HG03103 (cell line): ENCODE results near the gene CES2.
"Not testable (repeated sequence)": the region's sequence is repeated elsewhere in the genome, so short reads cannot be mapped to it uniquely, and the experiment has no call there.

Experiments
- ATAC-seq: cut with Tn5 transposase; IDR thresholded peaks from one replicate; pipeline ENCODE4 v1.9.1; 2021; ENCODE audit warnings: low read depth; ENCODE audit not compliant: unreplicated experiment

CES2 gene

GRCh38 chr16:66935314-66936011 lies at the start of gene CES2:
Gene CES2 (plus strand): TSS chr16:66935516. CDS start chr16:66935636, 120 bp downstream.
- ATAC-seq = no peak

- no peak for ATAC-seq
These were observed 49.0 kb upstream of the CES2 start for GRCh38 chr16:66886321-66886720.

GRCh38 chr16:66886914-66887313 lies 48.4 kb upstream of the CES2 start:
- ATAC-seq = no peak

DNA sequence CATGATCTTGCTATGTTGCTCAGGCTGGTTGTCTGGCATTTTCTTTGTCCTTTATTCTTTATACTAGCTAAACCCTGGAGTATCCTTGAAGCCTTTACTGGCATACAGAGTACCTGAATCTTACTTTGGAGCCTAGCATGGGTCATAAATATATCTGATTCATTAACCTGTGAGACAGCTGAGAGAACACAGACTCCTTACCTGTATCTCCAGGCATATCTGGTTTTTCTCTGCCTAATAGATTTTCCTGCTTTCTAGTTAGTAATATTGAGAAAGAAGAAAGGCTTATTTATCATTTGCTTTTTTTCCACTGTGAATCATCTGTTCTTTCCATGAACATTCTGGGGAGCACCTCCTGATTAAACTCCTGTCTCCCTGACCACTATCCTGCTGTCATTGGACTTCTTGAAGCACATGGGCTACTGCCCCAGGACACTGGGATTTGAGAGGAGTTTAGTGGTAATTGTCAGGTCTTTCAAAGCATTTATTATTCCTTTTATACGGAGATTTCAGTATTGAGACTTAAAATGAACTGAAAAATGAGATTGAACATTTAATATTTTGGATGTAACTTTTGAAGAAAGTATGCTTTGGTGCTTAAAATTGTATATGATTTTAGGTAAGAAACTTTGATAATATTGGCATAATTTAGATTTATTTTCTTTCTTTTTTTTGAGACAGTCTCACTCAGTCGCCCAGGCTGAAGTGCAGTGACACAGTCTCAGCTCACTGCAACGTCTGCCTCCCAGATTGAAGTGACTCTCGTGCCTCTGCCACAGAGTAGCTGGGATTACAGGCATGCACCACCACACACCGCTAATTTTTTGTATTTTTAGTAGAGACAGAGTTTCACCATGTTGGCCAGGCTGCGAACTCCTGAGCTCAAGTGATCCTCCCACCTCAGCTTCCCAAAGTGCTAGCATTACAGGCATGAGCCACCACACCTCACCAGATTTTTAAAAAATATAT lies 46.4 kb upstream of the CES2 start:
- ATAC-seq = no peak

- ATAC-seq = no peak
These were observed 45.7 kb upstream of the CES2 start for GRCh38 chr16:66889622-66890021.

GRCh38 chr16:66890799-66891198 lies 44.5 kb upstream of the CES2 start:
- no peak for ATAC-seq

GRCh38 chr16:66891360-66891759 lies 44.0 kb upstream of the CES2 start:
- no peak for ATAC-seq

- no peak for ATAC-seq
These were observed 43.5 kb upstream of the CES2 start for GRCh38 chr16:66891797-66892196.

DNA sequence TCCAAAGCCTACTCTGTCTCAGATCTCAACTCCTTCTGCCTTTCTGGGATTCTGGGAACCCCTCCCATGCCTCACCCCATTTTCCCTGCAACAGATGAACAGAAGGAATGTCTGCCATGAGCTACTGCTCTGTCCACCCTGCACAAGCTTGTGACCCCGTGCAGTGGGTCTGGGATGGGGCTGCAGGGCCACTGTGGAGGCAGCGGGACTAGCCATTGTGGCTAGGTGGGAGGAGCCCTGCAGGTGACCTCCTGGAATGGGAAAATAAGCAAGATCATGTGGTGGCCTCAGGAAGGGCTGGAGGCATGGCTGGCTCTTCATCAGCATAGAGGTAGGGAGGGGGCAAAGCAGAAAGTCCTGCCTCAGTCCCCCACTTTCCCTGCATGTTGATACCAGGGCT lies 41.3 kb upstream of the CES2 start:
- no peak for ATAC-seq

DNA sequence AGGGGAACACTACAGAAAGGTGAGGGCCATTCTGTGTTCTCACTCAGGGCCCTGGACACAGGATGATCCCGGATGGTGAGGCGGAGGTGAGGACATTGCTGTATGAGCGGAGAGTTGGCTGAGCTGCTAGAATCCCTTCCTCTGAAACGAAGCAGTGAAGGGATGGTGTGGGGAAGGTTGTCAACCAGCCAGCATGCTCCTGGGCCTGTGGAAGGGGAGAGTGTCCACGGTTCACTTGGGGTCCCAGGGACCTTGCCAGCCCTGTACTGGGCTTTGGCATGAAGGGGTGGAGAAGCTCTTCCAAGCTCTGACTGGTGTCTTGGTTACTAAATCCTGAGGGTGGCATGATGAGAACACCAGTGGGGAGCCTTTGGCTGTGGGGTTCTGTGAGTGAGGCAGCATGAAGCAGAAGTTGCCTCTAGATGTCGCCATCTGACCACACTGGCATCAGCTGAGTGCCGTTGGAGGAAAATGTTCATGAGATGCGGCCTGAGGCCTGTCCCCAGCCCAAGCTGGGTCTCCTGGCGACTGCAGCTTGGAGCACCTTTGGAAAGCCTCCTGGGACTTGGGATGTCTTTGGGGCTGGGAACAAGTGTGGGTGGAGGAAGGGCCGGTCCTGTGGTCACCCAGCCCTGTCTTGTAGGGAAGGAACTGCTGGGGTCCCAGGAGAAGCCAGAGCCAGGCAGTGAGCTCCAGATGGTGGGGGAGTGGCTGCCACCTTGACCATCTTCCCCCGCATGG lies 40.2 kb upstream of the CES2 start:
- no peak for ATAC-seq

GRCh38 chr16:66895689-66895979 lies 39.7 kb upstream of the CES2 start:
- ATAC-seq = no peak

DNA sequence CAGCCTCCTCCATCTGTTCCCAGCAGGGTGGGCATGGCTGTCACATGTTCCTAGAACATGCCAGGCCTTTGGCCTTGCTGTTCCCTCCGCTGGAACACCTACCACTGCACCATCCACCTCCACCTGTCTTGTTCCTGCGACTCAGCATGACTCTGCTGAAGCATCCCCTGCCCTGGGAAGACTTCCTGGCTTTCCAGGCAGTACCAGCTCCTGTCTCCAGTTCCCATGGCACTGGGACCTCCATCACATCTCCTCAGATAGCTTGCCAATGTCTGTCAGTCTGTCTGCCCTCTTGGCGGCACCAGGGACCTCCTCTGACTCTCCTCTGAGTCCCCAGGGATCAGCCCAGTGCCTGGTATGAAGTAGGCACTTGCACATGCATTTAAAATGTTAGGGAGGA lies 39.3 kb upstream of the CES2 start:
- no peak for ATAC-seq

DNA sequence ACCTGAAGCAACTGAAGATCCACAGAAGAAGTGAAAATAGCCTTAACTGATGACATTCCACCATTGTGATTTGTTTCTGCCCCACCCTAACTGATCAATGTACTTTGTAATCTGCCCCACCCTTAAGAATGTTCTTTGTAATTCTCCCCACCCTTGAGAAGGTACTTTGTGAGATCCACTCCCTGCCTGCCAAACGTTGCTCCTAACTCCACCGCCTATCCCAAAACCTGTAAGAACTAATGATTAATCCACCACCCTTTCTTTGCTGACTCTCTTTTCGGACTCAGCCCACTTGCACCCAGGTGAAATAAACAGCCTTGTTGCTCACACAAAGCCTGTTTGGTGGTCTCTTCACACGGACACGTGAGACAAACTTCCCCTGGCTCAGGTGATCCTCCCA lies 38.6 kb upstream of the CES2 start:
- not testable (repeated sequence) for ATAC-seq

- no peak for ATAC-seq
These were observed 37.1 kb upstream of the CES2 start for GRCh38 chr16:66898207-66898606.

DNA sequence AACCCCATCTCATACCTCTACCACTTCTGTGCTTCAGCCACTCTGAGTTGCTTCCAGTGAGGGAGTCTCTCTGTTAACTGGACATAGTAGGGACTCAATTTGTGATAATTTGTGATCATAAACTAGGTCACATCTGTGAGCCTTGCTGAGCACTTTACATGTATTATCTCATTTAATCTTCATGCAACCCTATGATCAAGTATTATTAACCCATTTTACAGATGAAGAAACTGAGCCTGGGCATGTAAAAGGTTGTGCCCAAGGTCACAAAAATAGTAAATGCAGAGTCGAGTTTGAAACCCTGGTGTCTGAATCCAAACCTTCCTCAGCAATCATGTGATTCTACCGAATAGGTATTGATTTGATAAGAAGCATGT lies 36.4 kb upstream of the CES2 start:
- ATAC-seq = no peak

- no peak for ATAC-seq
These were observed 35.9 kb upstream of the CES2 start for GRCh38 chr16:66899310-66899944.

DNA sequence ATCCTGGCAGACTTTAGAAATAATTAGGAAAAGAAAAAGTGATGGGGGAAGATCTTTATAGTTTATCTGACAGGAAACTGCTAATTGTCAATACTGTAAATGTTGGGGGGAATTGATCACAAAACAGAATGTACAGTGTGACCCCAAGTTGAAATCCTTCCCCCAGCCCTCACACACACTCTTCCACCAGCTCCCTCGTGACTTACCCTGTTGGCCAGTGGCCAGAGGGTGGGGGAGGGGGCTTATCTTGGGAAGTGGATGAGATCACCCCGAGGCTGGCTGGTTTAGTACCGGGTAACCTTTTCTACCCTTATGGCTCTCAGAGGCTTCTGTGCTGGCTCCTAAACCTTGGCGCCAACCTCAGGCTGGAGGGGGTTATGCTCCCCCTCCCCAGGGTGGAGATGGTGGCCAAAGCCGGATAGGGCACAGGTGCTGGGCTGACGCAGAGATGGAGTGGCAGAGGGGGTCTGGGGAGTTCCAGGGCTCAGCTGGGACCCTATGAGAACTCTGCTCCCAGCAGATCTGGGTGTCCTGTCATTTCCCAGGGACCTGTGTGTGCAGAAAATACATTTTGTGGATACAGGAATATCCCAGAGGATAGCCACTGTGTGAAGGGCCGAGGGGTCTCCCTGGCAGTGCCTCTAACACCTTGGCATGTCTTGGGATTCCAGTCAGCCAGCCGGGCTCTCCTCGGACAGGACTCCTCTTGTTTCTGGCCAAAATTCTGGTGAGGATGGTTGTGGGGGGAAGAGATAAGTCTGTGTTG lies 35.2 kb upstream of the CES2 start:
- ATAC-seq = no peak

- ATAC-seq = no peak
These were observed 34.4 kb upstream of the CES2 start for GRCh38 chr16:66900721-66901441.

- ATAC-seq = no peak
These were observed 33.7 kb upstream of the CES2 start for GRCh38 chr16:66901626-66902025.
